Activated CD4-positive, CD25-positive, alpha-beta regulatory T cell treated with anti-CD3 and anti-CD28 coated beads, Interleukin-2, amount 50 U/mL, for 16 hours (primary cell): ENCODE results near the gene BORCS6.
"Not testable (repeated sequence)": the region's sequence is repeated elsewhere in the genome, so short reads cannot be mapped to it uniquely, and the experiment has no call there.

Experiments
- DNase-seq: peaks from one replicate; pipeline ENCODE4 v3.0.0-alpha.2; 2020; ENCODE audit warnings: low read depth, low spot score

BORCS6 gene

GRCh38 chr17:8173056-8173870 lies 16.7 kb downstream of the BORCS6 start:
- DNase-seq: peak; percentile 68

- DNase-seq: not testable (repeated sequence)
These were observed 19.8 kb downstream of the BORCS6 start for GRCh38 chr17:8170186-8170585.

- no peak for DNase-seq
These were observed 22.5 kb downstream of the BORCS6 start for GRCh38 chr17:8167526-8167925.

- DNase-seq: no peak
These were observed 23.2 kb downstream of the BORCS6 start for GRCh38 chr17:8166731-8167130.

- DNase-seq: no peak
These were observed 25.2 kb downstream of the BORCS6 start for GRCh38 chr17:8164815-8165131.

- DNase-seq: no peak
These were observed 25.8 kb downstream of the BORCS6 start for GRCh38 chr17:8163978-8164814.

- no peak for DNase-seq
These were observed 26.7 kb downstream of the BORCS6 start for GRCh38 chr17:8162997-8163977.

- DNase-seq: peak; percentile 71
These were observed 27.6 kb downstream of the BORCS6 start, which contains the start of gene VAMP2 for GRCh38 chr17:8162233-8162996. Gene VAMP2 (minus strand): TSS chr17:8162948. CDS start chr17:8162879, 69 bp downstream.

GRCh38 chr17:8161289-8162232 lies 28.4 kb downstream of the BORCS6 start:
- no peak for DNase-seq

GRCh38 chr17:8160741-8161221 lies 29.2 kb downstream of the BORCS6 start:
- no peak for DNase-seq

- DNase-seq: no peak
These were observed 29.8 kb downstream of the BORCS6 start for GRCh38 chr17:8160224-8160577.

- no peak for DNase-seq
These were observed 30.3 kb downstream of the BORCS6 start for GRCh38 chr17:8159459-8160223.

- no peak for DNase-seq
These were observed 31.0 kb downstream of the BORCS6 start for GRCh38 chr17:8159032-8159400.

GRCh38 chr17:8158267-8159031 lies 31.5 kb downstream of the BORCS6 start:
- peak; percentile 81 for DNase-seq

- peak; percentile 100 for DNase-seq
These were observed 33.6 kb downstream of the BORCS6 start for GRCh38 chr17:8156246-8156992.

GRCh38 chr17:8155996-8156245 lies 34.1 kb downstream of the BORCS6 start:
- no peak for DNase-seq

- no peak for DNase-seq
These were observed 34.6 kb downstream of the BORCS6 start for GRCh38 chr17:8155231-8155995.
